GM10847 (cell line): ENCODE measurements around the gene CHD2.

Experiments
- POLR2A ChIP-seq: IDR thresholded peaks from 2 replicates; pipeline ENCODE4 v1.6.1; 2011; ENCODE audit not compliant: insufficient read length; ENCODE audit errors: extremely low read depth

The CHD2 gene

DNA sequence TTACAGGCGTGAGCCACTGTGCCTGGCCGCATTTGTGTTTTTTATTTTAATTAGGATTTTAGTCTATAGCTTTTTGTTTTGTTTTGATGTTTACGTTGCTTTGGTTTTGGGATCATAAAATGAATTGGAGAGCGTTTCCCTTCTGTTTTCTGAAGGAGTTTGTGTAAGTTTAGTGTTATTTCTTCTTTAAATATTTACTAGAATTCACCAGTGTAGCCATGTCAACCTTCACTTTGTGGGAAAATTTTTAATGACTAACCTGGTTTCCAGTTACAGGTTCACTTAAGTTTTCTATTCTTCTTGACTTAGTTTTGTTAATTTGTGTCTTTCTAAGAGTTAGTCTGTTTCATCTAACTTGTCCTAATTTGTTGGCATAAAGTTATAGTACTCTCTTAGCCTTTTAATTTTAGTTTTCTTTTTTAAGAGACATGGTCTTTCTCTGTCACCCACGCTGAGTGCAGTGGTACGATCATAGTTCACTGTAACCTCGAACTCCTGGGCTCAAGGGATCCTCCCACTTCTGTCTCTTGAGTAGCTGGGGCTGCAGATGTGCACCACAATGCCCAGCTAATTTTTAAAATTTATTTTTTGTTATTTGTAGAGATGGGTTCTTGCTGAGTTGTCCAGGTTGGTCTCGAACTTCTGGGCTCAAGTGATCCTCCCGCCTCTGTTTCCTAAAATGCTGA lies 61.0 kb downstream of the CHD2 start:
- no peak for TF ChIP-seq POLR2A

DNA sequence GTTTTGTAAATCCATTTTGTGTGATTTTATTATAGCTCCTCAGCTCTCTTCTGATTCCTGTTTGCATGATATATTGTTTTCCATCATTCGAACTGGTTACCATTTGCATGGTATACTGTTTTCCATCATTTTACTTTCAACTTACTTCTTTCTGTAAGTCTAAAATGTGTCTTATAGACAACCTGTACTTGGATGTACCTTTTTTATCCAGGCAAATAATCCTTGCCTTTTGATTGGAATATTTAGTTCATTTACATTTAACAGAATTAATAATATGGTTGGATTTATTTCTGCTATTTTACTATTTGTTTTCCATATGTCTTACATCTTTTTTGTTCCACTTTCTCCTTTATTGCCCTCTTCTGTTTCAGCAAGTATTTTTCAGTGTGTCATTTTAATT lies 62.8 kb downstream of the CHD2 start:
- no peak for TF ChIP-seq POLR2A

DNA sequence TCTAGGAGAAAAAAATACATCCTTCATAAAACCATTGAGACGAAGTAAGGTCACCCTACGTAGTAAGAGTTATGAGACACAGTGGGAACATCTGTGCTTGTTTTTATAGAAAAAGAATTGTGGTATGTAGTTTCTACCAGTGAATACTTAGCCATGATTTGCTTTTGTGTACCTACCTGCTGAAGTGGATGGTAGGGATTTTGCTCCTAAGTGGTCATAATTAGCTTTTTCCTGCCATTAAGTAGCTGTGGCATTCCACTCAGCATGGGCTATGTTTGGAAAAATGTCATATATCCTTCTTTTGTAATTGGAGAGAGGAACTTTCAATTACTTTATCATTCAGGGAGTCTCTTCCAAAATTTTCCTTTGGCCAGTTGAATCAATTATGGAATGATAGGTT lies 63.7 kb downstream of the CHD2 start:
- TF ChIP-seq POLR2A: no peak

DNA sequence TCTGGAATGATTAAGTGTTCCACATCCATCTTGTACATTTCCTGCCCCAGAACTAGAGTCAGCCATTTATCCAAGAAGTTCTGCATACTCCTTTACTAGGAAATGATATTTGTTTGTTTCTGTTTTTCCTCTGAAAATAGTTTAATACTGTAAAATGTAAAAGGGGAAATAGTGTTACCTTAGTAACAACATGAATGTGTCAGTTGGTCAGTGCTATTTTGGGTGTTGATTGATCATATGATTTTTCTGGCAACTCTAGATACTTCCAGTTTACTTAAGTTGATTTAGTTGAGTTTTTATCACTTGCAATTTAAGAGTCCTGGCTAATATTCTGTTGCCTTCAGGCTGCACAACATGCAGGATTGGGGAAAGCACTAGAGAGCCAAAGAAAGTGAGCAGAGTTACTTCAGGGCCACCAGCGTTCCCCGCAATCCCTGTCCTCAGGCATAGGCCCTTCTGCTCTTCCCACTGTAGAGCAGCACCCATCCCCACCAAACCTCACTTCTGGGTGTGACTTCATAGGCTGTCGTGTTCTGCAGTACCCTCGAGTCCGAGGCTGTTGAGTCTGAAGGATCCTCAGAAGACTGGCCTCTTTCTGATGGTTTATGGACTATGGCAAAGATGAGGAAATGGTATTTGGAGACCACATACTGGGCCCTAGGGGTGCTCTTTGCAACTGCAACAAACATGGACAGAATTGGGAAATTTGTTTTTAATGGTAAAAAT lies 69.0 kb downstream of the CHD2 start:
- TF ChIP-seq POLR2A: no peak

DNA sequence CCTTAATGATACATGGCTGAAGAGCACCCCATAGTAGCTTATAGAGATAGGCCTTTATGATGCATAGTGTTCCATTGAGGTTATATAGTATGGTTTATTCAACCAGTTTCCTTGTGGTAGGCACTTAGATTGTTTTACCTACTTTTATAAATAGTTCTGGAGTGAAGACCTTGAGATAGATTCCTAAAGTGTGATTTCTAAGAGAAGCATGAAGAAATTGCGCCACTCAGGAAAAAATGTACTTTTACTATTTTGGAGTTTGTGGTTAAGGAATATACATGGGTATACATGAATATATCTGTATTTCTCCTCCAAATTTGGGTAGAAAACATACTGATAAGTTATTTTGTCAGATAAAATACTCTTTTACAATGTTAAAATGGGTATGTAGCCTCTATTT lies 70.5 kb downstream of the CHD2 start:
- TF ChIP-seq POLR2A: no peak

DNA sequence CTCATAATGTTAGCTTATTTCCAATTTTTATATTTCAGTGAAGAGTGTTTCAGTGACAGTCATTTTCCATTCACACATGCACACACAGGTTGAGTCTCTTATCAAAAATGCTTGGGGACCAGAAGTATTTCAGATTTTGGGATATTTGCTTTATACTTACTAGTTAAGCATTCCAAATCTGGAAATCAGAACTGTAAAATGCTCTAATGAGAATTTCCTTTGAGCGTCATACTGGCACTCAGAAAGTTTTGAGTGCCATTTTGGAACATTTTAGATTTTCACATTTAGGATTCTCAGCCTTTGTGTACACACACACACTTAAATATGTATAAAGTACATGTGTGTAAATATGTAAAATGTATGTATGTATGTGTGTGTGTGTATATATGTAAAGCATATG lies 71.0 kb downstream of the CHD2 start:
- no peak for TF ChIP-seq POLR2A

DNA sequence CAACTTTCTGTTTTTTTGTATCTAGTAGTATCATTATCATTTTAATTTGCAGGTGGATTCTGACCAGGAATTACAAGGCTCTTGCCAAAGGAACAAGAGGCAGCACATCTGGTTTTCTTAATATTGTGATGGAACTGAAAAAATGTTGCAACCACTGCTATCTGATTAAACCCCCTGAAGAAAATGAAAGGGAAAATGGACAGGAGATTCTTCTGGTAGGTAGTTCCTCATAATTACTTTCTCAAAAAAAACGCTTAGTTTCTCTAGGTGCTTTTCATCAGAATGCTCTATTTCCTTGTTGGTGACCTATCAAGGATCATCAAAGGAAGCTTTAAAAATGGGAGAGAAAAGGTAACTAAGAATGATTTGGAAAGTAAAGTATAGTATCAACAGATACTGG lies 71.6 kb downstream of the CHD2 start:
- TF ChIP-seq POLR2A: no peak

DNA sequence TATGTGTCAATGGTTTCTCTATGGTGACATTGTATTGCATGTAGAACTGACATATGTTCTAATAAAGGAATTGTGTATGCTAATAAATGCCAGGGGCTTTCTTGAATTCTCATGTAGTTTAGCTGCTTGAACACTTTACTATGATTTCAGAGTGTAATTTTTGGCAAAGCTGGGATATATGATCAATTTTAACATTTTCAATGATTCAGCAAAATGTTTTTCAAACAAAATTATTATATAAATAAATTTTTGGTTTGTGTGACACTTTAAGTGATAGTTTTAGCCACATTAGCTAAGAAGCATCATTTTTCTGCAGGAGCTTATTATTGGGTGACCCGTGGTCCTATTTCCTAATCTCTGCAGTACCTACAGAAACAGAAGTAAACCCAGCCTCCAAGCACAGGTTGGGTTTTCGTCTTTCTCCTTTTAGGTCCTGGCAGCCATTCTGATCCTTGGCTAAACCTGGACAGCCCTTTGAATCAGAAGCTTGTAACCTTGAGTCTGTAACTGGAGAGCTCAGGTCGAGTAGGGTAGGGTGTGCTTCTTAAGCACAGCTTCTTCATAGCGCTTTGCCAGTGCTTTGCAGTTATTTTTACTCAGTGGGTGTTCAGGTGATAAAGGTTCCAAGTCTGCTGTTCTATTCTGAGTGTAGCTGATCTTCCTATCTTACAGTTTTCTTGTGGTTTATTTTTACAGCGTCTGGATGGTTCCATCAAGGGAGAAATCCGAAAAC lies 74.2 kb downstream of the CHD2 start:
- TF ChIP-seq POLR2A: no peak

DNA sequence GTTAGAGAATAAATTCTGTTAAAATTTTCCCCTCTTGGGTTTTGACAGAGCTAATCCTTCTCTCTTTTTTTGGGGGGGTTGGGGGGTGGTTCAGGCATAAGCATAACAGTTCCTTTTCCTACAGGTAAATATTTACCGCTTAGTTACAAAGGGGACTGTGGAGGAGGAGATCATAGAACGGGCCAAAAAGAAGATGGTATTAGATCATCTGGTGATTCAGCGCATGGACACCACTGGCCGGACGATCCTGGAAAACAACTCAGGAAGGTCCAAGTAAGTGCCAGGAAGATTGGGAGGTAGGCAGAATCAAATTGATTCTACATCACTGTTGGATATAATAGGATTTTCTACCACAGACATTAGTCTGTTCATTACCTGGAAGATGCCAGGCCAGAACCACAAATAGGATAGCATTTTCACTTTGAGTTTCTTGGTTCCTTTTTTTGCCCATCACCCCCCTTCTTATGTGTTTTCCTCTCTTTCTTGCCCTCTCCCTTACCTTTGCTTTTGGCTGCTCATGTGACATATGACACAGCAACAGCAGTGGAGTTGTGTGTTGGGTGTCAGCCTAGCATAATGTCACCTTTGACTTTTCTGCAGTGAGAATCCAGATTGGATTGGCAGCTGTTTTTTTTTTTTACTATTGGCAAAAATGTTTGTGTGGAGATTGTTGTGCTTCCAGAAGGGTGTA lies 79.0 kb downstream of the CHD2 start:
- TF ChIP-seq POLR2A: no peak

DNA sequence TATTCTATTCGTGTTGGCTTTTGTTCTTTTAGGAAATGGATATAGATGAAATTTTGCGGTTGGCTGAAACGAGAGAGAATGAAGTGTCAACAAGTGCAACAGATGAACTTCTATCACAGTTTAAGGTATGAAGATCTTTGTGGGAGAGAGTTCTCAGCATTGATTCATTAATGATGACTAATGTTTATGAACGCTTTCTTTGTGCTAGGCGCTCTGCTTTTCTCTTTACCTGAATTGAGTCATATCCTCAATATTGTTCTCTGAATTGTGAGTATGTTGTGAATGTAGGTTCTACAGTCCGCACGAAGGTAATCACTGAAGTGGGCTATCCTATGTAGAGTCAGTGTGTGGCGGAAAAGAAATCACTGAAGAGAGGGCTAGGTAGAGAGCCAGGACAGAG lies 81.2 kb downstream of the CHD2 start:
- no peak for TF ChIP-seq POLR2A

DNA sequence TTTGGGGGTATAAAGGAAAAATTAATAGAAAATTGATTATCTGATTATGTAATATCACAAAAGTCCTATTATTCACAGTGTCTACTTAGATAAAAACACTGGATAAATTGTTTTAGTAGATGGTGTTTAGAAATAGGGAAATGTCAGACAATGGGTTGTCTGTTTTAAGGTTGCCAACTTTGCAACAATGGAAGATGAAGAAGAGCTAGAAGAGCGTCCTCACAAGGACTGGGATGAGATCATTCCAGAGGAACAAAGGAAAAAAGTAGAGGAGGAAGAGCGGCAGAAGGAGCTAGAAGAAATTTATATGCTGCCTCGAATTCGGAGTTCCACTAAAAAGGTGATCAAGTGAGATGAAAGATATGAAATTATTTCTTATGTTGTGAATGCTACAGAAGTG lies 84.0 kb downstream of the CHD2 start:
- TF ChIP-seq POLR2A: no peak

DNA sequence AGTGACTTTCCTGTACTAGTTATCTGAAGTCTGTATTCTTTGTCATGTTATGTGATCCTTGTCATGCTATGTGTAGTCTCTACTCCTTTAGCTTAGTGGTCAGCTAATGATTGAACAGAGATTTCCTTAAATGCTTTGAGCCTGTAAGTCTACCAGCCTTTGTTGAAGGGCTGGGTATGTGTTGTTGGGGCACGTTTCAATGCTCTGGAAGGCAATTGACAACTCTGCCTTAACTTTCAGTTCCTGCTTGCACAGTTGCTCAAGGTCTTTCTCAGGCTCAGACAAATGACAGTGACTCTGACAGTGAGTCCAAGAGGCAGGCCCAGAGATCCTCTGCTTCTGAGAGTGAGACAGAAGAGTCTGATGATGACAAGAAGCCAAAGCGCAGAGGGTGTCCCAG lies 89.3 kb downstream of the CHD2 start:
- no peak for TF ChIP-seq POLR2A

DNA sequence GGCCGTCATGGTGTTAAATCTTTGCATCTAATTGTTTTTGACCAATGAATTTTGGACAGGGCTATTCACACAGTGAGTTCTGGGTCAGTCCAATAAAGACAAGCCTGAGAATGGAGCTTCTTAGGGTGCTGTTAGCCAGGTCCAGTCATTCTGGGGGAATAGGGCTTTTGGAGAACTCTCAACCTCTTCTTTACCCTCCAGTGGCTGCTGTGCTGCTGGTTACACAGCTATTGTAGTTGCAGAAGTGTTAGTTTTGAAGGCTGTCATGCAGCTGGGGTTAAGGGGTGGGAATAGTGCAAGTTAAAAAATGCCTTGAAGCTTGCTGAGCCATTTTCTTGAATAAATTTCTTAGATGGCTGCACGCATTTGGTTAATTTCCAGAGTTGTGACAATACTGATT lies 89.9 kb downstream of the CHD2 start:
- TF ChIP-seq POLR2A: no peak

DNA sequence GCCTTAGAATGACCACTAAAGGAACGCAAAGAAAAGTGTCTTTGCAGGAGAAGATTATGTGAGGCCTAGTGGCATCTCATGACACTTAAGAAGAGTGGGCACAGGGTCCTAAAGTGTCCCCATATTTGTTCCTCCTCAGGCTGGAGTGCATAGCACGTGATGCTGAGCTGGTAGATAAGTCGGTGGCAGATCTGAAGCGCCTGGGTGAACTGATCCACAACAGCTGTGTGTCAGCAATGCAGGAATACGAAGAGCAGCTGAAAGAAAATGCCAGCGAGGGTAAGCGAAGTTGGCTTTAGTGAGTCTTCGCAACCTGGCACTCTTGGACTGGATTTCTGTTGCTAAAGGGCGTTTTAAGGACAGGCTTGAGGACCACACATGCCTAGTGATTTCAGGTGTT lies 92.6 kb downstream of the CHD2 start:
- no peak for TF ChIP-seq POLR2A

DNA sequence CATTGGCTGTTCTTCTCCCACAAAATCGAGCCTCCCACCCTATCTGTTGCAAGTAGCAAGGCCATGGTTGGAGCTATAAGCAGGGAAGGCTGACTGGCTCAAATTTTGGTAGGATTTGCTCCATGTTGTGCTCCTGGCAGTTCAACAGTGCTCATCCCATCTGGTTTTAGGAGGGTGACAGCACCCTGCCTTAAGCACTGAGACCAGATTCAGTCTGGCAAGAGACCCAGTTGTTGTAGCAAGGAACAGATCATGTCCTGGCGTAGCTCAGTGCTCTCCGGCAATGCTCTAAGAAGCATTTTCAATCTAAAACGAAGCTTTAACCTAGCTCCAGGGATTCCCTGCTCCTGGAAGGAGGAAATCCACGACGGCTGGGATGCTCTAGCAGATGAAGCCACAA lies 97.7 kb downstream of the CHD2 start:
- no peak for TF ChIP-seq POLR2A

DNA sequence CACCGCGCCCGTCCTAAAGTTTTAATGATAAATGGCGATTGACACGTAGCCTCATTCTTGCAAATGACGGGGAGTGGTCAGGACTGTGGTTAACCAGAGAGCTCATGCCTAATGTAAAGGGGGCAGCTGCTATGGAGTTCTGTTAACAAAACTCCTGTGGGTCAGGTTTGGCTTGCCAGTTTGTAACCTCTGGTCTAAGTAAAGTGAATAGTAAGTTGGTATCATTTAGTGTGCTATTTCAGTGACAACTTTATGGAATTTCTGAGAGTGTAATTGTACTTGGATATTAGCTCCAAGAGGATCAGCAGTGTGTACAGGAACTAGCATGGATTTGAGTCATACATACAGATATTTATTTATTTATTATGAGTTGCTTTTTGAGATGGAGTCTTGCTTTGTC lies 101.0 kb downstream of the CHD2 start:
- TF ChIP-seq POLR2A: no peak

DNA sequence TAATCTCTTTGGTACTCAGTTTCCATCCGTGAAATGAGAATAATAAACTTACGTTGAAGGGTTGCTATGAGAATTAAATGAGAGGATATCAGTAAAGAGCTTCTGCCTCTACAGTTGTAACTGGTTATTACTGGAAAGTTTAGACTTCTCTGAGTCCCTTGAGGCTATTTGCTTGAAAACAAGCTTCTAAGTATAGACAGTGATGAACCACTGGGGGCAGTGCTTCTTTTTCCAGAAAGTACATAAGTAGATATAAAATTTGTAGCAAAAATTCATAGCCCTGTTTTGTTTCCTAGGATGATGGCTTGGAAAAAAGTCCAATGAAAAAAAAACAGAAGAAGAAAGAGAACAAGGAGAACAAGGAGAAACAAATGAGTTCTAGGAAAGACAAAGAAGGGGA lies 101.8 kb downstream of the CHD2 start:
- TF ChIP-seq POLR2A: no peak
